HL-60 (cell line): ENCODE results near the gene ADAM33.

Experiments used
- GABPA ChIP-seq: IDR thresholded peaks from 2 replicates; pipeline ENCODE4 v1.6.1; 2012; ENCODE audit warnings: low read depth
- POLR2AphosphoS5 ChIP-seq: IDR thresholded peaks from 2 replicates; pipeline ENCODE4 v1.6.1; 2012; ENCODE audit warnings: low read depth
- TF ChIP-seq, protein P1 (sequence below): IDR thresholded peaks from one replicate; pipeline ENCODE4 v1.5.1; 2011; ENCODE audit warnings: low read length, control low read depth, inconsistent platforms; ENCODE audit not compliant: insufficient read depth
- TF ChIP-seq, protein P2 (sequence below): IDR thresholded peaks from 2 replicates; pipeline ENCODE4 v1.6.1; 2012; ENCODE audit warnings: low read depth; ENCODE audit not compliant: insufficient replicate concordance

DNA sequence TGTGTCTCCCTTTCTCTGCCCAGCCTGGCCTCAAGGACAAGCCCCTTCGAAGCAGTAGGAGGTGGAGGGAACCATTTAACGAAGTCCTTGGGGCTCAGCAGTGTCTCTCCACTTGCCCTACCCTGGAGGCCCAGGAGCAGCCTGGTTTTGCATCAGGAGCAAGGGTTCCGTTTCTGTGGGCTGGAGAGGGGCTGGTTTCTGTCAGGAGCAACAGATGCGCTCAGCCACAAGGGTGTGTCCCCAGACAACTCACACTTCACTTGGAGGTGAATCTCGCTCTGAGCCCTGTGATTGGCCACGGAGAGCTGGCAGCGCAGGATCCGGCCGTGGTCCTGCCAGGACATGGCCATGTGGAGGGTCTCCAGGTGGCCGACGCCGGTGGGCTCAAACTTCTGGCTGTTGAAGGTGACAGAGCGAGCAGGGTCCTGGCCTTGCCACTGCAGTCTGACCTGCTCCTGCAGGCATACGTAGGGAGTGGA lies 23.7 kb upstream of the ADAM33 start:
- TF ChIP-seq, protein P1, sequence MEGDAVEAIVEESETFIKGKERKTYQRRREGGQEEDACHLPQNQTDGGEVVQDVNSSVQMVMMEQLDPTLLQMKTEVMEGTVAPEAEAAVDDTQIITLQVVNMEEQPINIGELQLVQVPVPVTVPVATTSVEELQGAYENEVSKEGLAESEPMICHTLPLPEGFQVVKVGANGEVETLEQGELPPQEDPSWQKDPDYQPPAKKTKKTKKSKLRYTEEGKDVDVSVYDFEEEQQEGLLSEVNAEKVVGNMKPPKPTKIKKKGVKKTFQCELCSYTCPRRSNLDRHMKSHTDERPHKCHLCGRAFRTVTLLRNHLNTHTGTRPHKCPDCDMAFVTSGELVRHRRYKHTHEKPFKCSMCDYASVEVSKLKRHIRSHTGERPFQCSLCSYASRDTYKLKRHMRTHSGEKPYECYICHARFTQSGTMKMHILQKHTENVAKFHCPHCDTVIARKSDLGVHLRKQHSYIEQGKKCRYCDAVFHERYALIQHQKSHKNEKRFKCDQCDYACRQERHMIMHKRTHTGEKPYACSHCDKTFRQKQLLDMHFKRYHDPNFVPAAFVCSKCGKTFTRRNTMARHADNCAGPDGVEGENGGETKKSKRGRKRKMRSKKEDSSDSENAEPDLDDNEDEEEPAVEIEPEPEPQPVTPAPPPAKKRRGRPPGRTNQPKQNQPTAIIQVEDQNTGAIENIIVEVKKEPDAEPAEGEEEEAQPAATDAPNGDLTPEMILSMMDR, result no peak
- no peak for TF ChIP-seq POLR2AphosphoS5
- no peak for TF ChIP-seq GABPA
- TF ChIP-seq, protein P2, sequence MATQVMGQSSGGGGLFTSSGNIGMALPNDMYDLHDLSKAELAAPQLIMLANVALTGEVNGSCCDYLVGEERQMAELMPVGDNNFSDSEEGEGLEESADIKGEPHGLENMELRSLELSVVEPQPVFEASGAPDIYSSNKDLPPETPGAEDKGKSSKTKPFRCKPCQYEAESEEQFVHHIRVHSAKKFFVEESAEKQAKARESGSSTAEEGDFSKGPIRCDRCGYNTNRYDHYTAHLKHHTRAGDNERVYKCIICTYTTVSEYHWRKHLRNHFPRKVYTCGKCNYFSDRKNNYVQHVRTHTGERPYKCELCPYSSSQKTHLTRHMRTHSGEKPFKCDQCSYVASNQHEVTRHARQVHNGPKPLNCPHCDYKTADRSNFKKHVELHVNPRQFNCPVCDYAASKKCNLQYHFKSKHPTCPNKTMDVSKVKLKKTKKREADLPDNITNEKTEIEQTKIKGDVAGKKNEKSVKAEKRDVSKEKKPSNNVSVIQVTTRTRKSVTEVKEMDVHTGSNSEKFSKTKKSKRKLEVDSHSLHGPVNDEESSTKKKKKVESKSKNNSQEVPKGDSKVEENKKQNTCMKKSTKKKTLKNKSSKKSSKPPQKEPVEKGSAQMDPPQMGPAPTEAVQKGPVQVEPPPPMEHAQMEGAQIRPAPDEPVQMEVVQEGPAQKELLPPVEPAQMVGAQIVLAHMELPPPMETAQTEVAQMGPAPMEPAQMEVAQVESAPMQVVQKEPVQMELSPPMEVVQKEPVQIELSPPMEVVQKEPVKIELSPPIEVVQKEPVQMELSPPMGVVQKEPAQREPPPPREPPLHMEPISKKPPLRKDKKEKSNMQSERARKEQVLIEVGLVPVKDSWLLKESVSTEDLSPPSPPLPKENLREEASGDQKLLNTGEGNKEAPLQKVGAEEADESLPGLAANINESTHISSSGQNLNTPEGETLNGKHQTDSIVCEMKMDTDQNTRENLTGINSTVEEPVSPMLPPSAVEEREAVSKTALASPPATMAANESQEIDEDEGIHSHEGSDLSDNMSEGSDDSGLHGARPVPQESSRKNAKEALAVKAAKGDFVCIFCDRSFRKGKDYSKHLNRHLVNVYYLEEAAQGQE, result no peak
